BJ (cell line): ENCODE measurements around the gene MSRB3. TPM values are rescaled to one million over a fixed set of nuclear protein-coding genes. Genes with fewer than 3 reads are reported as not detected.

Source experiments
- CTCF ChIA-PET: fragments of 350-600 bp; formaldehyde crosslinking; extraction: SDS; loops from one replicate; lab custom pipeline; 2021; ENCODE audit warnings: antibody characterized with exemption, inconsistent platforms; lab: Yijun Ruan, JAX
- POLR2A ChIA-PET: fragments of 300-600 bp; sonication (Branson Sonifier 250); formaldehyde crosslinking; extraction: SDS; loops from one replicate; lab custom pipeline; 2021; ENCODE audit warnings: antibody characterized with exemption; lab: Charles Lee
- DNase-seq: peaks from one replicate; pipeline ENCODE4 v3.0.0-alpha.2; 2011; ENCODE audit warnings: low read depth
- H3K27me3 ChIP-seq: 2 replicates; pipeline ENCODE4 v1.6.0; 2011; ENCODE audit warnings: low read length; ENCODE audit not compliant: control insufficient read depth, insufficient read depth
- H3K36me3 ChIP-seq: 2 replicates; pipeline ENCODE4 v1.5.1; 2011; ENCODE audit warnings: low read length; ENCODE audit not compliant: control insufficient read depth, insufficient read depth
- H3K4me3 ChIP-seq: 2 replicates; pipeline ENCODE4 v1.5.1; 2011; ENCODE audit warnings: low read depth, mild to moderate bottlenecking, control low read depth, low read length
- polyA plus RNA-seq: library from polyadenylated mRNA; depleted of rRNA; stranded (reverse); fragments of >200 nt; gene quantifications from 2 replicates; pipeline ENCODE4 v1.2.3, GENCODE V29; 2011
- TF ChIP-seq, protein P1 (sequence below): IDR thresholded peaks from 2 replicates; pipeline ENCODE4 v1.5.1; 2011; ENCODE audit warnings: low read depth, mild to moderate bottlenecking, control low read depth, inconsistent platforms, low read length, moderate library complexity; ENCODE audit not compliant: insufficient read depth

MSRB3 gene
- polyA plus RNA-seq, 1 experiment, result 76.0 TPM

DNA sequence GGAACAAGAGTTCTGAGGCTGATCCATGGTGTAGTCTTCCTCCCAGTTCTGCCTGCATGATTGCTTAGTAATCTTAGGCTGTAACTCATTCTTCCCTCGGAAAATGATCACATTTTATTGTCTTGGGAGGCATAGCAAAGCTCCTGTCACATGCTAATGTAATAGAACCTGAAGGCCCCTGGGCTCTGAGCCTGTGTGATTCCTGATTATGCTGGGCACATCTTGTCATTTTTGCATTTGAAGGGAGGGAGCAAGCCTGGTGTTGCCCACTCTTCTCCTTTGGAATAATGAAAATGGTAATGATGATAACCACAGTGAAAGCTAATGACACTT, 215.4 kb downstream of the MSRB3 start:
- ChIA-PET POLR2A (no interaction called here), CTCF (no interaction called here)
- Histone ChIP-seq H3K27me3 (no peaks in the 10 kb centered on the region), H3K36me3 (no peaks in the 10 kb centered on the region), H3K4me3 (no peak overlapping the region)
- TF ChIP-seq, protein P1, sequence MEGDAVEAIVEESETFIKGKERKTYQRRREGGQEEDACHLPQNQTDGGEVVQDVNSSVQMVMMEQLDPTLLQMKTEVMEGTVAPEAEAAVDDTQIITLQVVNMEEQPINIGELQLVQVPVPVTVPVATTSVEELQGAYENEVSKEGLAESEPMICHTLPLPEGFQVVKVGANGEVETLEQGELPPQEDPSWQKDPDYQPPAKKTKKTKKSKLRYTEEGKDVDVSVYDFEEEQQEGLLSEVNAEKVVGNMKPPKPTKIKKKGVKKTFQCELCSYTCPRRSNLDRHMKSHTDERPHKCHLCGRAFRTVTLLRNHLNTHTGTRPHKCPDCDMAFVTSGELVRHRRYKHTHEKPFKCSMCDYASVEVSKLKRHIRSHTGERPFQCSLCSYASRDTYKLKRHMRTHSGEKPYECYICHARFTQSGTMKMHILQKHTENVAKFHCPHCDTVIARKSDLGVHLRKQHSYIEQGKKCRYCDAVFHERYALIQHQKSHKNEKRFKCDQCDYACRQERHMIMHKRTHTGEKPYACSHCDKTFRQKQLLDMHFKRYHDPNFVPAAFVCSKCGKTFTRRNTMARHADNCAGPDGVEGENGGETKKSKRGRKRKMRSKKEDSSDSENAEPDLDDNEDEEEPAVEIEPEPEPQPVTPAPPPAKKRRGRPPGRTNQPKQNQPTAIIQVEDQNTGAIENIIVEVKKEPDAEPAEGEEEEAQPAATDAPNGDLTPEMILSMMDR, result no peak
- no peak for DNase-seq

DNA sequence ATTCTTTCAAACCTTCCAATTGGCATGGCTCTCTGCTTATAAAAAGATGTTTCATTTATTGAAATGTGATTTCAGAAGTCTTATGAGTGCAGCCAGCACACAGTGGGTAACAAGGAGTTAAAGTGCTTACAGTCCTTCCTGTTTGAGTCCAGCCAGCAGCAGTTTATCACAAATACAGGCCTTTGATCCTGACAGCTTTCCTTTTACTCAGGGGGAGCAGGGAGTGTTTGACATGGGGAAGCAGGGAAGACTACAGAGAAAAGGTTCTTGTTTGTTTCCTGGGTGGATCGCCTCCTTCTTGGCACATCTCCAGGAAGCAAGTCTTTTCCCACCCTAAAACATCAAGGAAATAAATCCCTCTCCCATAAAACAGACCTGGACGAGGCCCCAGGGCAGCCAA, 216.1 kb downstream of the MSRB3 start:
- no peaks in the 10 kb centered on the region for H3K27me3 ChIP-seq
- no peak overlapping the region for H3K4me3 ChIP-seq
- CTCF ChIA-PET, result no interaction called here
- no peak for DNase-seq
- TF ChIP-seq, protein P1, result no peak
- POLR2A ChIA-PET, result no interaction called here
- no peaks in the 10 kb centered on the region for H3K36me3 ChIP-seq

DNA sequence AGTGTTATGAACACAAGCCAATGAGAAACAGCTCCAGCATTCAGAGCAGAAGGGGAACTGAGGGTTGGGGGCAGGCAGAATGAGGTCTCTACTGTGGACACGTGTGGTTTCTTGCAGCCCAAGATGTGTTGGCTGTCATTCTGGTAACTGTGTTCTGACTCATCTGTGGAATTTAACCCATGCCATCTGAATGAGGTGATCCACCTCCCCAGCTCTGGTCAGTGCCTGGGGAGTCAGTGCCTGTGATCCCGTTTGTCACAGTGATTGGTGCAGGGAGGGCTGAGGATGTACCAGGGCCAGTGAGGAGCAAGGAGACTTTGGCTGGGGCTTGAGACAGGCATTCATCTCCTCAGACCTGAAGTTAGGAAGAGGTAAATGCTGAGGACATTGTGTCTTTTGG, 216.8 kb downstream of the MSRB3 start:
- H3K4me3 ChIP-seq, result no peak overlapping the region
- H3K36me3 ChIP-seq, result no peaks in the 10 kb centered on the region
- POLR2A ChIA-PET, result no interaction called here
- no peak for DNase-seq
- TF ChIP-seq, protein P1, result no peak
- CTCF ChIA-PET, result no interaction called here
- no peaks in the 10 kb centered on the region for H3K27me3 ChIP-seq

DNA sequence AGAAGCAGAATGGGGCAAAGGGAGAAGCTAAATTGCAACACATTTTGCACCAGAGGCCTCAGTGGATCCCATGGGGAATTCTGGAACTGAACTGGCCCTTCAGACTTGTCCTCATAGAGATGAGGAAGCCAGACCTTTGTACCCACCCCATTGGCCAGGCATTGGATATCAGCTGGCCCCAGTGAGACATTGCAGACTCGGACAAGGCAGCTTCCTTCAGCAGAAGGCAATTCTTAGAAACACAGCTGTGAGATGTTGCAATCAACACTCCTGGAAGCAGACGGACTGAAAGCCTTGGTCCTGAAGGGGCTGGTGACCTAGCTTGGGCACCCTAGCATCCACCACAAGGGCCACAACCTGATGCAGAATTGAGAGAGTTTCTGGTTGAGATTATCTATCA, 218.1 kb downstream of the MSRB3 start:
- ChIA-PET CTCF (interaction anchor here (0.6 kb wide), 1 partner anchor 34 kb away, joined by 3 read pairs; no protein-coding TSS in a partner anchor), POLR2A (no interaction called here)
- no peak overlapping the region for H3K4me3 ChIP-seq
- no peaks in the 10 kb centered on the region for H3K36me3 ChIP-seq
- H3K27me3 ChIP-seq, result no peaks in the 10 kb centered on the region
- DNase-seq, result no peak
- TF ChIP-seq, protein P1, result no peak

DNA sequence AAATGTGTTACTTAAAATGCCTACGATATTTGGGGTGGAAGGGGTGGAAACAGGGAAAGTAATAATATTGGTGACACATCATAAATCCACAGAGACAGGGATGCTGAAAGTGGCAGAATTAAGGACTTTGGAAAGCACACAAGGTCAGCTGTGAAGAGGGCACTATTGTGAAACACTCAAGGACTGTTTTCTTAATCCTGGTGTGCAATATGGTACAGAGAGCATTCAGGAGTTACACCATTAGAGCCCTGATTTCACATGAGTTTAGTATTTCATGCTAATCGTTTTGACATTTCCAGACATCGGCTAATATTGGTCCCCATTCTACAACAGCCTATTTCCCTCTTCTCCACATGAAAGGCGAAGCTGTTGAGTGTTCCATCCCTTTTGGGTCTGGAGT, 219.2 kb downstream of the MSRB3 start:
- CTCF ChIA-PET, result no interaction called here
- H3K27me3 ChIP-seq, result no peaks in the 10 kb centered on the region
- POLR2A ChIA-PET, result no interaction called here
- H3K4me3 ChIP-seq, result no peak overlapping the region
- TF ChIP-seq, protein P1, result no peak
- no peaks in the 10 kb centered on the region for H3K36me3 ChIP-seq
- DNase-seq, result no peak
